GM18505 (cell line): ENCODE measurements around the gene KRTAP5-2.

Source experiments
- ATAC-seq: cut with Tn5 transposase; IDR thresholded peaks from one replicate; pipeline ENCODE4 v1.9.1; 2021; ENCODE audit not compliant: unreplicated experiment
- POLR2A ChIP-seq: IDR thresholded peaks from 4 replicates; pipeline ENCODE4 v1.6.1; 2011; ENCODE audit warnings: borderline replicate concordance; ENCODE audit not compliant: insufficient read depth, insufficient read length; ENCODE audit errors: extremely low read depth

Gene KRTAP5-2

GRCh38 chr11:1561266-1561665 is 36.8 kb downstream of the KRTAP5-2 start:
- no peak for ATAC-seq
- TF ChIP-seq POLR2A = no peak

GRCh38 chr11:1560649-1561251 is 37.3 kb downstream of the KRTAP5-2 start:
- TF ChIP-seq POLR2A = no peak

GRCh38 chr11:1560002-1560648 is 38.0 kb downstream of the KRTAP5-2 start:
- no peak for TF ChIP-seq POLR2A
- no peak for ATAC-seq

More at GRCh38 chr11:1560649-1561251, 37.3 kb downstream of the KRTAP5-2 start:
- no peak for ATAC-seq

GRCh38 chr11:1559111-1559951 is 38.8 kb downstream of the KRTAP5-2 start:
- no peak for ATAC-seq
- no peak for TF ChIP-seq POLR2A

- no peak for ATAC-seq
- no peak for TF ChIP-seq POLR2A
These were observed 39.4 kb downstream of the KRTAP5-2 start for GRCh38 chr11:1558775-1559110.

- ATAC-seq = no peak
- no peak for TF ChIP-seq POLR2A
These were observed 40.0 kb downstream of the KRTAP5-2 start for GRCh38 chr11:1557904-1558774.

- no peak for ATAC-seq
- no peak for TF ChIP-seq POLR2A
These were observed 40.8 kb downstream of the KRTAP5-2 start for GRCh38 chr11:1557051-1557884.

GRCh38 chr11:1556278-1556902 is 41.7 kb downstream of the KRTAP5-2 start:
- TF ChIP-seq POLR2A = no peak
- ATAC-seq = no peak

- no peak for TF ChIP-seq POLR2A
- no peak for ATAC-seq
These were observed 42.4 kb downstream of the KRTAP5-2 start for GRCh38 chr11:1555713-1556153.

GRCh38 chr11:1554981-1555712 is 42.9 kb downstream of the KRTAP5-2 start:
- ATAC-seq = no peak
- no peak for TF ChIP-seq POLR2A
